Muscle of back (tissue), 10 donors: ENCODE data around the gene MBD3L5. TPM values are rescaled to one million over a fixed set of nuclear protein-coding genes. Genes with fewer than 3 reads are reported as not detected.

Source experiments
- polyA plus RNA-seq, 10 donors: library from polyadenylated mRNA; unstranded; fragments of 120-200 nt; gene quantifications; one replicate each; pipeline ENCODE4 v1.2.1, GENCODE V29; 2013; ENCODE audit not compliant: insufficient read length in 10 of 10

MBD3L5 gene
- polyA plus RNA-seq, 10 donors = not detected

Other genes starting within 250 kb of the MBD3L5 start
- under 1 TPM in 8 of 10 donors, not detected in 2; 0.05 to 0.40 (median 0.23) TPM for gene ADGRE1, start 143.0 kb upstream of the MBD3L5 start, polyA plus RNA-seq
- gene MBD3L2B, start 9.1 kb upstream of the MBD3L5 start, polyA plus RNA-seq = not detected
- not detected for gene MBD3L4, start 9.6 kb downstream of the MBD3L5 start, polyA plus RNA-seq
- gene MBD3L2, start 18.7 kb downstream of the MBD3L5 start, polyA plus RNA-seq = under 1 TPM in 1 of 10 donors, not detected in 9; 0.38 TPM
- not detected for gene MBD3L3, start 28.1 kb downstream of the MBD3L5 start, polyA plus RNA-seq
- gene ZNF557, start 39.1 kb downstream of the MBD3L5 start, polyA plus RNA-seq = 1 to 10 TPM; 3.5 to 5.6 (median 5.1) TPM